ENCODE measurements around the gene ATP4A.
A peak's percentile ranks its signal among the peaks of the same experiment; 100 is the strongest.

Gene ATP4A

DNA sequence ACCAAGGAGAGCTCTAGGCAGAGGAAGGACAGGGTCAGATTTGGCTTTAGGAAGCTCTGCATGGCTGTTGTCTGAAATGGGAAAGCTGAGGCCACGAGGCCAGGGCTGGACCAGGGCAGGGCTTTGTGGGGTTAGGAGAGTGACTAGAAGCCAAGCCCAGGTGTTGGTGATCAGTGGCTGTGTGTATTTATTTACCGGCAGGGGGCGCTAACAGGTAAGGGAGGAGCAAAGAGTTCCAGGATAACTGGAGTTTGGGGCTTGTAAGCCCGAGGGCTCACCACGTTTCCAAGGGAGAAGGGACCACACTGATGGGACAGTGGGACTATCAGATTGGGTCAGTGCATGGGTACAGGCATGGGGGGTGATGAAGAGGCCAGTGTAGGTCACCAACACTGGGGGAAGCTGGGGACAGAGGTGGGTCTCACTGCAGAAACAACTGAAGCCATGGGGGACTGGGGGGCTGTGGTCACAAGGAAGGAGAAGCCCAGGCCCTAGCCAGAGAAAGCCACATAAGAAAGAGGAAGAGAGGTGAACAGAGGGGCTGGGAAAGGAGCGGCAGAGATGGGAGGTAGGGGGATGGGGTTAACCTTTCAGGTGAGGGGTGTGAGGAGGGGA lies 14.2 kb downstream of the ATP4A start:
- peak; percentile 44 for DNase-seq

- DNase-seq = no peak
Observed at GRCh38 chr19:35546532-35546931, 16.9 kb downstream of the ATP4A start.

DNA sequence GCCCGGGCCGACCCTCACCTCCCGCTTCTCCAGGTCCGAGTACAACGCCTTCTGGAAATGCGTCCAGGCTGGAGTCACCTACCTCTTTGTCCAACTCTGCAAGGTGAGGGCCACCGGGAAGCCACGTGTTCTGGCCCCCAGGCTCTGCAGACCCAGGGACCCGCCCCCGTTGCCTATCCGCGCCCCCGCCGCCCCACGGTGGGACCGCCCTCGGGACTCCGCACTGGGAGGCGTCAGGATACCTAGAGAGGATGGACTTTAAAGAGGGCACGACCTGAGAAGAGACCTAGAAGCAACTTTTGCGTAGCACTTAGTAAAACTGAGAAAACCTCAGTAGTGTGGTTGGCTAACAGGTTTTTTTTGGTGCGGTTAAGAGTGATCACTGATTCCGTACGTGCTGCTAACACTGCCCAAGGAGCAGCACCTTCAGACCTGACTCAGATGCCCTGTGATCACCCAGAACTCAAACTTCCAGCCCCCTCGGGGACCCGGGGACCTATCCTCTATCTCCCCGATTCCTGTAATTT lies 17.5 kb downstream of the ATP4A start:
- peak; percentile 26 for DNase-seq

GRCh38 chr19:35545001-35545854 lies 18.2 kb downstream of the ATP4A start, which contains the start of gene TMEM147:
Gene TMEM147 (plus strand): TSS chr19:35545626. CDS start chr19:35545740, 114 bp downstream.
- DNase-seq = peak; percentile 83

DNA sequence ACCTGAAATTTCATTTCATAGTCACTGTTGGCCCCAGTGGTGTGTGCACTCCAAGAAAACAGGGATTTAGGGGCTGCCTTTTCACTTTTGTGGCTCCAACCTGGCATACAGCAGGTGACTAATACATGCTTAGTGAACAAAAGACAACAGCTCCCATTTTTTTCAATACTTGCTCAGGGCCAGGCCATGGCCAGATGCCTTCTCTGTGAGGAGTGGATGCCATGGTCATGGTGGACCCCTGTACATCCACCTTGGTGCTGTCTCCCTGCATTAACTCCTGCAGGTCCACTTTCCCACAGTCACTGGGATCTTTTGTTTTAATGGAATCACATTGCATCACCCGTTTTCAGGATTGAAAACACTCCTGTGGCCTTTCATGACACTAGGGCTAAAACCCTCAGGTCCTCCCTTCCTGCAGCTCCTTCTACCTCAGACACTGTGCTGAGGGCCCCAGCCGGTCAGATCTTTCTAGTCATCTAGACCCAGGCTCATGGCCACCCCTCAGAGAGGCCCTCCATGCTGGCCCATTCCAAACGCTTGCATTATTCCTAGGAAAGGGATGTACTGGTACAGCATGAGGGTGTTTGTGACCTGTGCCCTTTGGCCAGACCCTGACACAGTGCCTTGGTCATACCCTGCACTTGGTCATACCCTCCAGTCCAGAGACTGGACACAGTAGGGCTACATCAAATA lies 19.2 kb downstream of the ATP4A start:
- DNase-seq = no peak

- no peak for DNase-seq
Observed at GRCh38 chr19:35543280-35544109, 20.0 kb downstream of the ATP4A start.

DNA sequence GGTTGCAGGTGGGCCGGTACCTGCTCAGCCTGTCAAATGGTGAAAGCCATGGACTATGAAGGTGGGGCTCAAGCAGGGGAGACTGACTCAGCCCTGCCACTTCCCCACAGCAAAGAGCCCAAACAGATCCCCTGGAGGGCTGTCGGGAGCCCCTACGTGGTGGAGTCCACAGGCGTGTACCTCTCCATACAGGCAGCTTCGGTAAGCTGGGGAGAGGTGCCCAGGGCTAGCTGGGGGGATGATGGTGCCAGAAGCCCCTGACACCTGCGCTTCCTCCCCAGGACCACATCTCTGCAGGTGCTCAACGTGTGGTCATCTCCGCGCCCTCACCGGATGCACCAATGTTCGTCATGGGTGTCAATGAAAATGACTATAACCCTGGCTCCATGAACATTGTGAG lies 21.2 kb downstream of the ATP4A start:
- DNase-seq = no peak

GRCh38 chr19:35540356-35540927 lies 23.0 kb downstream of the ATP4A start:
- no peak for DNase-seq

- no peak for DNase-seq
Observed at GRCh38 chr19:35539850-35540249, 23.6 kb downstream of the ATP4A start.

- no peak for DNase-seq
Observed at GRCh38 chr19:35539314-35539713, 24.1 kb downstream of the ATP4A start.

DNA sequence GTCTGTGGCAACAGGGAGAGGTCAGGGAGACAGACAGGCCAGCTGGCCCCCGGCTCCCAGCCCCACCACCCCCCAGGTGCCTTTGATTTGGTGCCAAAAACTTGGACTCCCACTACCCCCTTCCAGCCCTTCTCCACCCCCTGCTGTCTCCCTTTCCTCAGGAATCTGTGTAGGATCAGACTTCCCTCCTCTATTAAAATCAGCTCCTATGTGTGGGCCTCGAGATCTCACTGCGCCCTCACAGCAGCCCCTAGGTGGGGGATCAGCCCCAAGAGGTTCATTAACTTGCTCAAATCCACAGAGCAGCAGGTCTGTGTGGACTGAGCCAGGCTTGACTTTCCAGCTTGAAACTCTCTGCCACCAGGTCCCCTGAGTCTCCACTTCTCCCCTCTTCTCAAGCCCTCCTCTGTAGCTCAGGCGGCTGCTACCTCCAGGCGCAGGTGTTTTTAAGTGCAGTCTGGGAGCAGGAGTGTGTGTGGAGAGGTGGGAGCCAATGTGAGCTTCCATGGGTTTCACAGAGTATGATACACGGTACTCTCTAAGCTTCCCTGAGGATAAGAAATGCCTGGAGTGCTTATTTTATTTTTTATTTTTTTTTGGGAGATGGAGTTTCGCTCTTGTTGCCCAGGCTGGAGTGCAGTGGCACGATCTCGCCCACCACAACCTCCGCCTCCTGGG lies 28.5 kb downstream of the ATP4A start:
- no peak for DNase-seq

DNA sequence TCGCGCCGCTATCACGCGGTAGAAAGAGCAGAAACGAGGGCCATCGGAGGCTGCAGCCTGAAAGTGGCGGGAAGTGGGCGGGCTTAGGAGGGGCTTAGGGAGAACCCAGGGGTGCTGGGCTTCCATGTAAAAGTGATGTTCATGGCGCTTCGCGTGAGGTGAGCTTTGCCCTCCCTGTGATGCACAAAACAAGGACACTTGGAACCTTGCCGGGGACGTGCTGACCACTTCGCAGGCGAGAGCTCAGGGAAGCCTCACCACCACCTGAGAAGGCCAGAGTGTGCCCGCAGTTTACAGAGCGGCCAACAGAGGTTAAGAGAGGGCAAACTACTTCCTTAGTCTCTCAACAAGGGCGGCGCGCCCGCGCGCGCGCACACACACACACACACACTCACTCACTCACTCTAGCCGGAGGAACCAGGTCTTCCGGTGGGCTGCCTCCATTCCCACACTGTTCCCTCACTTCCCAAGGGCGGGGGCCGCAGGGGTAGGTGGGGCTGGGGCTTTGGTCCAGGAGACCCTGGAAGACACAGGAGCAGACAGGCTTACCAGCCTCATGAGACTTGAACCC lies 29.6 kb downstream of the ATP4A start:
- peak; percentile 46 for DNase-seq

DNA sequence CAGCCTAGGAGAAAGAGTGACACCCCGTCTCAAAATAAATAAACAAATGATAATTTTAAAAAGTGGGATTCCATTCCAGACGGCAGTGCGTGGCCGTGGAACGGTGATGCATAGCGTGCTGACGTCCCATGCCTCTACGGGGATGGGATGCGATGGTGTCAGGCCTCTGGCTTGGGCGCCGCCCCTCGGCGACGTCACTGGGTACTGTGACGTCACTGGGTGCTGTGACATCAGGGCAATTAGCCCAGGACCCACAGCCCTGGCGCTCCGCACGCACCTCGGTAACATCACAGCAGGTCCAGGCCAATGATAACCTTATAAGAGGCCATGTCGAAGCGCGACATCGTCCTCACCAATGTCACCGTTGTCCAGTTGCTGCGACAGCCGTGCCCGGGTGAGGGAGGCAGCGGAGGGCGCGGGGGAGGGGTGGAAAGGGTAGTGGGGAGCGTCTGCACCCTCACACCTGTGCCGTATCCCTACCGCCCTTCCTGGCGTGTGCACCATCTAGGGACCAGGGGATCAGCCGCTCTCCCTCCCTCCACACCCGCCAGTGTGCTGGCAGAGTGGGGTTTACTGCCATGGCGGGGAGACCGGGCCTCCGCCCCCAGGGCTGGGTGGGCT lies 30.1 kb downstream of the ATP4A start, which contains the start of gene GAPDHS:
GAPDHS (plus strand) TSS at position 256 of the 621 bp plus-strand sequence; CDS start at position 328, 72 bp downstream.
- DNase-seq = no peak

DNA sequence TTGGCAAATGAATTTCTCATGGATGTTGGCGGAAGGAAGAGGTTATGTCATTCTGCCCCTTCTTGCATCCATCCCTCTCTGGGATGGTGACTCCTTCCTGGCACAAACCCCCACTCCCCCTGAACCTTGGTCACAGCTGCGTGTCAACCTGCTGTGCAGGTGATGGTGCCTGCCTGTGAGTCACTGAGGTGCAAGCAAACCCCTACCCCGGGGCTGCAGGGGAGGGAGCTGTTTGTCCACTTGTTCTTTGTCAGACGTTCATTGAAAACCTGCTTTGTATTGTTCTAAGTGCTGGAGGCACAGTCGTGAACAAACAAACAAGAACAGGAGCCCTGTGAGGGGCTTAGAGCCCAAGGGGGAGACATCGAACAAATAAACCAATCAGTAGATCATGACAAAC lies 32.2 kb downstream of the ATP4A start:
- DNase-seq = no peak

- DNase-seq = no peak
Observed at GRCh38 chr19:35529241-35530218, 33.9 kb downstream of the ATP4A start.

DNA sequence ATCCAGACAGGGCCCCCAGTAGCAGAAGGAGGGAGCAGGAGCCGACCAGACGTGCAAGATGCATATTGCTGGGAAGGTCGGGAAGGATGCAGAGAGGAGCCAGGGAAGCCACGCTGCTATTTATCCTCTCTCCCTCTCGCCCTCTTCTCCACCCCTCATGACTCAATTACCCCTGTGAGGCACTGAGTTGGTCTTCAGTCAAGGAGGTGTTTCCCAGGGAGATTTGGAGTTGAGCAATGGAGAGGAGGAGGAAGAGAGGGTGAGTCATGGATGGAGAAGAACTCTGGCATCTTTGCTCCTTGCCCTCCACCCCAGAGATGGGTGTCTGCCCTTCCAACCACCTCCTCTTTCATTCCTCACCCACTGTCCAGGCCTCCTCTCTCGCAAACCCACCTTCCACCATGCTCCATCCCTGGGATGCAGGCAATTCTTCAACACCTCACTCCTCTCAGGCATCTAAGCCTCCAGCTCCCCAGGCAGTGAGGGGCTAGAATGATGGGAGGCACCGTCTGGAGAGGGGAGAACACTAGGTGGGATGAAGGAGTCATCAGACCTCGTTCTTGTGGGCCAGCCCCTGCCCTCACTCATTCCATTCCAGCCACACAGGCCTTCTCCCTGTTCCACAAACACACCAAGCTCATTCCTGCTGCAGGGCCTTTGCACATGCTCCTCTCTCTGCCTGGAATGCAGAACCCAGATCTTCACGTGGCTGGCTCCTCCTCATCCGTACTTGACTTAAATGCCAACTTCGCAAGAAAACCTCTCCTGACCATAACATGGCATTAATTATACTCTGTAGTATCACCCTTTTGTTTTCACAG lies 35.0 kb downstream of the ATP4A start, which contains the start of gene SBSN:
SBSN (minus strand) TSS at position 94 of the 821 bp plus-strand sequence; CDS start at position 64, 30 bp downstream.
- no peak for DNase-seq

- no peak for DNase-seq
Observed at GRCh38 chr19:35525873-35526272, 37.6 kb downstream of the ATP4A start.

DNA sequence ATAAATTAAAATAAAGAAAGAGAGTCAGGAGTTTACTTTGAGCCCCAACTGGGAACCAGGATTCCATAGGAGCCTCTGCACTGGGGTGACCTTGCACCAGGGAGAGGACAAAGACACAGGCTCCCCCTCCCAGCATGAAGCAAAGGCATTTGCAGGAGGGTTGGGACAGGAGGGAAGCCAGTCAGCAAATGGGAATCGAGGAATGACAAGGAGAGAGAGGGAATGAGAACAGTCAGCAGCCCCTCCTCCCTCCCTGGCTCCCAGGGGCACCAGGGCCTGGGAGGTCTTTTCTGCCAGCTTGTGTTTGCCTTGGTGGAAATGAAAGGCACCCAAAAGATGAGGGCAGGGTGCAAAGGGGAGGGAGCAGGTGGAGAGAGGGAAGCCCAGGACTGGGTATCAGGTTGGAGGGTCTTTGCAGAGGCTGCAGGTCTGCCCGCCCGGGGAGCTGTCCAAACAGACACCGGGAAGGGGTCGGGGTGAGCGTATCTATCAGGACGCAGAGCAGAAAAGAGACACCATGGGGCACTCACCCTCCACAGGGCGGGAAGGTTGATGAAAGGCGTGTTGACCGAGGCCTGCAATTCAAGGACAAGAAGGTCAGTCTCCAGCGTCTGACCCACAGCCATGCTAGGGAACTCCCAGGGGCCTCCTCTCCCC lies 39.1 kb downstream of the ATP4A start:
- no peak for DNase-seq

Measured in CD4-positive, alpha-beta T cell treated with Interferon gamma for 1 hour (primary cell).